Vagina (tissue), 2 donors: ENCODE data around the gene NCF1.
"Not testable (repeated sequence)": the region's sequence is repeated elsewhere in the genome, so short reads cannot be mapped to it uniquely, and the experiment has no call there.

Experiments
- POLR2A ChIP-seq, 2 donors: fragments of 450-650 bp; IDR thresholded peaks; one replicate each; pipeline ENCODE4 v1.6.1; 2017; ENCODE audit warnings: antibody characterized with exemption in 2 of 2, mild to moderate bottlenecking in 2 of 2, moderate library complexity in 2 of 2
- TF ChIP-seq, protein P1 (sequence below), 3 experiments: fragments of 450-650 bp in 2 of 3; fragments of 200-600 bp in 1 of 3; sonication (generic) in 1 of 3; IDR thresholded peaks; one replicate each; pipeline ENCODE4 v1.5.1; 2017 to 2019; ENCODE audit warnings: antibody characterized with exemption in 3 of 3, mild to moderate bottlenecking in 2 of 3, moderate library complexity in 2 of 3

DNA sequence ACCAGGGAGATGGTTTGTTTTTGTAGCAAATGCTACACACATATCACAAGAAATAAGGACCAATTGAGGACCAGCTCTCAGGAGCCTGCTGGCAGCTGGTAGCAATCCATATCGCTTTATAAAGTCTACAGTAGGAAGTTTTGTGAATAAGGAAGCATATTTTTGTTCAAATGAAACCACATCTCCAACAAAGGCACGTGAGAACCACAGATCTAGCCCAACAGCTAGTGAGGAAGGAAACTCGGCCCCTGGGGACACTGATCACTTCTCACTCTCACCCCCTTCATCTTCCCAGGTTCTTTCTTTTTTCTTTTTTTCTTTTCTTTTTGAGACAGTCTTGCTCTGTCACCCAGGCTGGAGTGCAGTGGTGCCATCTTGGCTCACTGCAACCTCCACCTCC lies 42.1 kb downstream of the NCF1 start:
- TF ChIP-seq, protein P1, sequence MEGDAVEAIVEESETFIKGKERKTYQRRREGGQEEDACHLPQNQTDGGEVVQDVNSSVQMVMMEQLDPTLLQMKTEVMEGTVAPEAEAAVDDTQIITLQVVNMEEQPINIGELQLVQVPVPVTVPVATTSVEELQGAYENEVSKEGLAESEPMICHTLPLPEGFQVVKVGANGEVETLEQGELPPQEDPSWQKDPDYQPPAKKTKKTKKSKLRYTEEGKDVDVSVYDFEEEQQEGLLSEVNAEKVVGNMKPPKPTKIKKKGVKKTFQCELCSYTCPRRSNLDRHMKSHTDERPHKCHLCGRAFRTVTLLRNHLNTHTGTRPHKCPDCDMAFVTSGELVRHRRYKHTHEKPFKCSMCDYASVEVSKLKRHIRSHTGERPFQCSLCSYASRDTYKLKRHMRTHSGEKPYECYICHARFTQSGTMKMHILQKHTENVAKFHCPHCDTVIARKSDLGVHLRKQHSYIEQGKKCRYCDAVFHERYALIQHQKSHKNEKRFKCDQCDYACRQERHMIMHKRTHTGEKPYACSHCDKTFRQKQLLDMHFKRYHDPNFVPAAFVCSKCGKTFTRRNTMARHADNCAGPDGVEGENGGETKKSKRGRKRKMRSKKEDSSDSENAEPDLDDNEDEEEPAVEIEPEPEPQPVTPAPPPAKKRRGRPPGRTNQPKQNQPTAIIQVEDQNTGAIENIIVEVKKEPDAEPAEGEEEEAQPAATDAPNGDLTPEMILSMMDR (IDR thresholded peaks at IDR 0.05), result not testable (repeated sequence)
- TF ChIP-seq POLR2A (IDR thresholded peaks at IDR 0.05), result not testable (repeated sequence)
